Nephron progenitor cell (in vitro differentiated cells): ENCODE results near the gene DEPP1.

ENCODE experiments used
- DNase-seq: peaks from one replicate; pipeline ENCODE4 v3.0.0; 2021
- H3K27ac Mint-ChIP-seq: 2 replicates; pipeline ENCODE4 v1.8.0; 2021; ENCODE audit warnings: mild to moderate bottlenecking, moderate library complexity, mixed read lengths
- H3K27me3 Mint-ChIP-seq: 2 replicates; pipeline ENCODE4 v1.8.0; 2021; ENCODE audit warnings: mild to moderate bottlenecking, low read depth, mixed read lengths; ENCODE audit not compliant: poor library complexity
- H3K36me3 Mint-ChIP-seq: 2 replicates; pipeline ENCODE4 v1.8.0; 2021; ENCODE audit warnings: low read depth, mixed read lengths
- H3K4me1 Mint-ChIP-seq: 2 replicates; pipeline ENCODE4 v1.8.0; 2021; ENCODE audit warnings: mixed read lengths
- H3K4me3 Mint-ChIP-seq: 2 replicates; pipeline ENCODE4 v1.8.0; 2021; ENCODE audit warnings: mild to moderate bottlenecking, moderate library complexity, mixed read lengths
- H3K9me3 Mint-ChIP-seq: 2 replicates; pipeline ENCODE4 v1.8.0; 2021; ENCODE audit warnings: mild to moderate bottlenecking, moderate library complexity, mixed read lengths
- CTCF ChIP-seq: fragments of 200-600 bp; sonication (generic); IDR thresholded peaks from 2 replicates; pipeline ENCODE4 v1.5.0; 2021; ENCODE audit warnings: antibody characterized with exemption

Gene DEPP1

GRCh38 chr10:44936314-44936975 lies 42.2 kb downstream of the DEPP1 start:
- no peak overlapping the region for H3K27ac Mint-ChIP-seq
- no peak for TF ChIP-seq CTCF
- peaks cover 26% of the 10 kb centered on the region for H3K9me3 Mint-ChIP-seq
- no peak overlapping the region for H3K4me3 Mint-ChIP-seq
- DNase-seq, result no peak
- H3K27me3 Mint-ChIP-seq, result peaks cover 28% of the 10 kb centered on the region
- peaks cover 13% of the 10 kb centered on the region for H3K36me3 Mint-ChIP-seq
- H3K4me1 Mint-ChIP-seq, result peaks cover 19% of the 10 kb centered on the region

DNA sequence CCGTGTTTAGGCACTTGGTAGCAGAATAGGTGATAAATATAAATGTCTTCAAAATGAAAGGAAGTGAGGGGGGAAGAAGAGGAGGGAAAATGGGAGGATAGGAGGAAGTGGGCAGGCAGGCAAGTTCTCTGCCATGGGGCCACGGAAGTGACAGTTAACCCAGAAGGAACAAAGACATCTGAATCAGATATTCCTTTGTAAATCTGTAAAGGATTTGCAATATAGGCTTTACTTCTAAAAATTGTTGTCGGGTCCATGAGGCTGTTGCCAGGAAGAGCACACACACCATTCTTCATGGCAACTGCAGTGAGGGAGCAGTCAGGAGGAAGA lies 42.7 kb downstream of the DEPP1 start:
- H3K27me3 Mint-ChIP-seq, result peaks cover 30% of the 10 kb centered on the region

DNA sequence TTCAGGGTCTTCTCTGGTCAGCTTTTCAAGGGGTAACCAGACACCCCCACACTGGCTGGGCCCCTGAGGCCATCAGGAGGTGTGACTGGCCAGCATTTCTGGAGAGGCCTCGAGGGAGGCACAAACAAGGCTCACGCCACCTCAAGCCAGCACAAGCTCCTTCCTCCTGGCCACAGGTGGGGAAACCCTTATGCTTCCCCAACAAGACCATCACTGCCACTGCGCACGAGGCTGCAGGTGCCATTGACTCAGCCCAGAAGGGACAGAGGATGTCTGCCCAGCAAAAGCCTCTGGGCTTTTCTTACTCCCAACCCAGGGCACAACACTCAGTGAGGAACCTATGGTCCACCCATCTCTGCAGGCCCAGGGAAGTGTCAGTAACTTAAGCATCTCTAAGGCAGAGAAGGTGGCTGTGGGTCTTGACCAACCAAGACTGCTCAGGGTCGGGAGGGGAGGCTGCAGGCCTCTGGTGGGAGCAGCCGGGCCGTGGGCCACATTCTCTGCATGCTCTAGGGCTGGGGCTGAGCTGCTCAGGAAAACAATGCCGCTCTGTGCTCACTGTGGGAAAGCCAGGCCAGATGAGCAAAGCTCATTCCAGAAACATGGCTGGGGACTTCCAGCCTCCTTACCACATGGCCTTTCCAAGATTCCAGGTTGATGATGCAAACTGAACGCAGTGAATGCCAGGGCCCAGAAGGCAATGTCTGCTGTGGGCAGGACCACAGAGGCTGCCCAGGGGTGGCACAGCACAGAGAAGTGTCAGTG lies 43.2 kb downstream of the DEPP1 start:
- peaks cover 13% of the 10 kb centered on the region for H3K36me3 Mint-ChIP-seq
- no peak for TF ChIP-seq CTCF
- peaks cover 15% of the 10 kb centered on the region for H3K9me3 Mint-ChIP-seq
- peaks cover 30% of the 10 kb centered on the region for H3K27me3 Mint-ChIP-seq
- no peak overlapping the region for H3K4me3 Mint-ChIP-seq
- H3K4me1 Mint-ChIP-seq, result peaks cover 19% of the 10 kb centered on the region
- H3K27ac Mint-ChIP-seq, result no peak overlapping the region
- DNase-seq, result no peak

More for the DNA sequence above, 42.7 kb downstream of the DEPP1 start:
- DNase-seq, result no peak
- H3K36me3 Mint-ChIP-seq, result peaks cover 13% of the 10 kb centered on the region
- H3K9me3 Mint-ChIP-seq, result peaks cover 21% of the 10 kb centered on the region
- H3K4me3 Mint-ChIP-seq, result no peak overlapping the region
- TF ChIP-seq CTCF, result no peak
- H3K27ac Mint-ChIP-seq, result no peak overlapping the region
- peaks cover 19% of the 10 kb centered on the region for H3K4me1 Mint-ChIP-seq

GRCh38 chr10:44934416-44935200 lies 44.0 kb downstream of the DEPP1 start:
- H3K9me3 Mint-ChIP-seq, result peaks cover 8% of the 10 kb centered on the region
- peaks cover 37% of the 10 kb centered on the region for H3K27me3 Mint-ChIP-seq
- DNase-seq, result no peak
- H3K4me1 Mint-ChIP-seq, result peaks cover 19% of the 10 kb centered on the region
- H3K27ac Mint-ChIP-seq, result no peak overlapping the region
- H3K36me3 Mint-ChIP-seq, result peaks cover 8% of the 10 kb centered on the region
- no peak for TF ChIP-seq CTCF
- no peak overlapping the region for H3K4me3 Mint-ChIP-seq

DNA sequence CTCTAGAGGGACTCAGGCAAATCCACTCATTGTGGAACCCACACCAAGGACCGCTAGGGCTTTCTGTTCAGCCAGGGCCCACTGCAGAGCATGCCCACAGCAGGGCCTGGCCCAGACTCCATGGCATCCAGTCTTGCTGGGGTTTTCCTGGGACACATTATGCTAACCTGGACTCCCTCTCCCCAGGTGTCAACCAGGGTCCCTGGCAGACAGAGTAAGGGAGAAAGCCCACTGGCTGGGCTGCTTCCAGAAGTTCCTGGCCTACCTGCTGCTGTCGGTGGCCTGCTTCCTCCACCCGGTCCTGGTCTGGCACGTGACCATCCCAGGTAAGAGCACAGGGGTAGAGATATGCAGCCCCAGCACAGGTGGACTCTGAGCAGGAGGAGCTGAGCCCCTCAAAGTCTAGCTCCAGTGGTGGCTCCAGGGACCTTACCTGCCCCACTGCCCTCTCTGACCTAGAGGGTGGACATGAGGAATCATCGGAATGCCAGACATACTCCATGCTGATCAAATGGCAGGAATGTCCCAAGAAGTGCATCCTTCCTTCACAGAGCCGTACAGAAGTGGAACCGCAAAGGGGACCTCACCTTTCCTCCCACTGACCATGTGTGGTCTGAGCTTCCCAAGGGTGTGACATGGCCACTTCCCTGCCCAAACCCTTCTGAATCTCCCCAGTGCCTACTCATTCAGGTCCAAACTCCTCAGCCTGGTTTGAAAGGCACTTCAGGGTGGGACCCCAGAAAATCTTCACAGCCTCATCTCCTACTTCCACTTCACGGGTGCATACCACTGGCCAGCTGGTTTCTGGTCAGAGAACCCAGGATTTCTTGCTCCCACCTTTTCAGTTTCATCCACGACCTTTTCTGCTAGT lies 44.9 kb downstream of the DEPP1 start:
- no peak for TF ChIP-seq CTCF
- no peak for DNase-seq
- no peak overlapping the region for H3K27ac Mint-ChIP-seq

More for the DNA sequence above, 44.9 kb downstream of the DEPP1 start:
- H3K4me1 Mint-ChIP-seq, result peaks cover 19% of the 10 kb centered on the region
- H3K36me3 Mint-ChIP-seq, result peaks cover 2% of the 10 kb centered on the region
- H3K4me3 Mint-ChIP-seq, result no peak overlapping the region
- H3K9me3 Mint-ChIP-seq, result peaks cover 3% of the 10 kb centered on the region
- peaks cover 42% of the 10 kb centered on the region for H3K27me3 Mint-ChIP-seq
